Neural cell (in vitro differentiated cells): ENCODE results near the gene RIMS1. TPM values are rescaled to one million over a fixed set of nuclear protein-coding genes. Genes with fewer than 3 reads are reported as not detected.

Source experiments
- H2AFZ ChIP-seq: fragments of 200-600, 300-800 bp; sonication (generic), shearing (Covaris generic); 2 replicates; pipeline ENCODE4 v1.6.0; 2014; ENCODE audit warnings: low read depth, mild to moderate bottlenecking, antibody characterized with exemption, low read length, moderate library complexity
- H3F3A ChIP-seq: fragments of 200-600 bp; shearing (Covaris generic); 2 replicates; pipeline ENCODE4 v1.6.1; 2016; ENCODE audit warnings: mild to moderate bottlenecking, moderate library complexity, mixed read lengths, antibody characterized with exemption, low read length; ENCODE audit not compliant: insufficient read depth, poor library complexity, severe bottlenecking
- H3K27ac ChIP-seq: fragments of 200-600, 300-800 bp; sonication (generic), shearing (Covaris generic); 2 replicates; pipeline ENCODE4 v1.5.1; 2014; ENCODE audit warnings: mild to moderate bottlenecking, low read length, moderate library complexity
- H3K27me3 ChIP-seq: fragments of 300-800, 200-600 bp; sonication (generic), shearing (Covaris generic); 2 replicates; pipeline ENCODE4 v1.6.0; 2014; ENCODE audit warnings: mild to moderate bottlenecking, low read depth, low read length, moderate library complexity; ENCODE audit not compliant: insufficient read depth
- H3K36me3 ChIP-seq: fragments of 300-800, 200-600 bp; sonication (generic), shearing (Covaris generic); 2 replicates; pipeline ENCODE4 v1.5.1; 2014; ENCODE audit warnings: mild to moderate bottlenecking, antibody characterized with exemption, low read length, moderate library complexity; ENCODE audit not compliant: insufficient read depth
- H3K4me2 ChIP-seq: fragments of 300-800, 200-600 bp; sonication (generic), shearing (Covaris generic); 2 replicates; pipeline ENCODE4 v1.6.0; 2014; ENCODE audit warnings: mild to moderate bottlenecking, low read length
- H3K4me3 ChIP-seq: fragments of 300-800, 200-600 bp; sonication (generic), shearing (Covaris generic); 2 replicates; pipeline ENCODE4 v1.5.1; 2014; ENCODE audit warnings: mild to moderate bottlenecking, low read length, moderate library complexity
- H3K79me2 ChIP-seq: fragments of 200-600 bp; shearing (Covaris generic); replicated peaks from 2 replicates; pipeline ENCODE4 v1.6.0; 2014; ENCODE audit warnings: mild to moderate bottlenecking, low read length, moderate library complexity; ENCODE audit not compliant: insufficient read depth
- H3K9ac ChIP-seq: fragments of 300-800, 200-600 bp; sonication (generic), shearing (Covaris generic); 2 replicates; pipeline ENCODE4 v1.6.1; 2016; ENCODE audit warnings: mild to moderate bottlenecking, low read length, mixed read lengths
- H3K9me2 ChIP-seq: fragments of 200-600 bp; shearing (Covaris generic); 2 replicates; pipeline ENCODE4 v1.6.1; 2016; ENCODE audit warnings: mild to moderate bottlenecking, low read length, mixed read lengths; ENCODE audit not compliant: insufficient read depth
- H3K9me3 ChIP-seq: fragments of 200-600, 300-800 bp; sonication (generic), shearing (Covaris generic); 2 replicates; pipeline ENCODE4 v1.6.1; 2016; ENCODE audit warnings: mild to moderate bottlenecking, mixed run types, low read length, moderate library complexity, mixed read lengths
- H4K20me1 ChIP-seq: fragments of 200-600 bp; shearing (Covaris generic); 2 replicates; pipeline ENCODE4 v1.6.1; 2016; ENCODE audit warnings: mild to moderate bottlenecking, mixed run types; ENCODE audit not compliant: insufficient read depth
- CTCF ChIP-seq: fragments of 450-650 bp; IDR thresholded peaks from 2 replicates; pipeline ENCODE4 v1.5.1; 2014; ENCODE audit warnings: antibody characterized with exemption, mild to moderate bottlenecking, moderate library complexity; ENCODE audit not compliant: poor library complexity, severe bottlenecking
- EP300 ChIP-seq: fragments of 450-650 bp; conservative IDR thresholded peaks from 2 replicates; pipeline ENCODE4 v1.6.1; 2014; ENCODE audit warnings: antibody characterized with exemption, mild to moderate bottlenecking, moderate library complexity; ENCODE audit not compliant: poor library complexity, severe bottlenecking
- EZH2 ChIP-seq: fragments of 200-600, 300-800 bp; shearing (Covaris generic), sonication (generic); IDR thresholded peaks from 2 replicates; pipeline ENCODE4 v1.6.1; 2014; ENCODE audit warnings: antibody characterized with exemption, low read length, borderline replicate concordance, mild to moderate bottlenecking; ENCODE audit not compliant: insufficient read depth, poor library complexity, severe bottlenecking
- MXI1 ChIP-seq: fragments of 450-650 bp; conservative IDR thresholded peaks from 2 replicates; pipeline ENCODE4 v1.6.1; 2014; ENCODE audit warnings: antibody characterized with exemption, mild to moderate bottlenecking; ENCODE audit not compliant: poor library complexity, severe bottlenecking
- POLR2AphosphoS5 ChIP-seq: IDR thresholded peaks from 2 replicates; pipeline ENCODE4 v1.6.1; 2012
- RAD21 ChIP-seq: fragments of 450-650 bp; conservative IDR thresholded peaks from 2 replicates; pipeline ENCODE4 v1.6.1; 2014; ENCODE audit warnings: antibody characterized with exemption, mild to moderate bottlenecking, moderate library complexity
- REST ChIP-seq: IDR thresholded peaks from 2 replicates; pipeline ENCODE4 v1.6.1; 2012; ENCODE audit warnings: borderline replicate concordance
- SMC3 ChIP-seq: fragments of 450-650 bp; conservative IDR thresholded peaks from 2 replicates; pipeline ENCODE4 v1.6.1; 2014; ENCODE audit warnings: antibody characterized with exemption, mild to moderate bottlenecking, moderate library complexity; ENCODE audit not compliant: poor library complexity
- TAF1 ChIP-seq: IDR thresholded peaks from 2 replicates; pipeline ENCODE4 v1.6.1; 2012; ENCODE audit warnings: low read depth
- polyA plus RNA-seq: library from polyadenylated mRNA; depleted of rRNA; stranded (reverse); fragments of >200 nt; gene quantifications from 2 replicates; pipeline ENCODE4 v1.2.3, GENCODE V29; 2014

The RIMS1 gene
- polyA plus RNA-seq, 1 donor from 2014 or later: 17.8 TPM

- H2AFZ ChIP-seq: no peak overlapping the region
- H3K27ac ChIP-seq: no peak overlapping the region
- no peak overlapping the region for H3K4me2 ChIP-seq
- no peaks in the 10 kb centered on the region for H4K20me1 ChIP-seq
- no peaks in the 10 kb centered on the region for H3K9me2 ChIP-seq
- no peak overlapping the region for H3K9ac ChIP-seq
- no peaks in the 10 kb centered on the region for H3F3A ChIP-seq
- H3K36me3 ChIP-seq: peaks cover 6% of the 10 kb centered on the region
- no peaks in the 10 kb centered on the region for H3K9me3 ChIP-seq
- no peaks in the 10 kb centered on the region for H3K79me2 ChIP-seq
- no peak overlapping the region for H3K4me3 ChIP-seq
- H3K27me3 ChIP-seq: no peaks in the 10 kb centered on the region
- TF ChIP-seq CTCF (no peak), MXI1 (no peak), EZH2 (no peak), TAF1 (no peak), REST (no peak), EP300 (no peak), RAD21 (no peak), SMC3 (no peak), POLR2AphosphoS5 (no peak)
These were observed 517.1 kb downstream of the RIMS1 start for GRCh38 chr6:72403413-72403812.

GRCh38 chr6:72406517-72406916 lies 520.2 kb downstream of the RIMS1 start:
- H3K36me3 ChIP-seq: no peaks in the 10 kb centered on the region
- no peak overlapping the region for H3K27ac ChIP-seq
- no peak overlapping the region for H3K9ac ChIP-seq
- no peaks in the 10 kb centered on the region for H3K27me3 ChIP-seq
- no peaks in the 10 kb centered on the region for H4K20me1 ChIP-seq
- no peak for TF ChIP-seq MXI1
- TF ChIP-seq POLR2AphosphoS5: no peak
- H2AFZ ChIP-seq: no peak overlapping the region
- no peaks in the 10 kb centered on the region for H3F3A ChIP-seq
- no peak overlapping the region for H3K4me2 ChIP-seq
- H3K9me3 ChIP-seq: no peaks in the 10 kb centered on the region
- no peaks in the 10 kb centered on the region for H3K9me2 ChIP-seq
- no peak overlapping the region for H3K4me3 ChIP-seq
- H3K79me2 ChIP-seq: no peaks in the 10 kb centered on the region

GRCh38 chr6:72410769-72411168 lies 524.4 kb downstream of the RIMS1 start:
- Histone ChIP-seq H3K4me3 (no peak overlapping the region), H3K79me2 (no peaks in the 10 kb centered on the region), H2AFZ (no peak overlapping the region), H3K27me3 (no peaks in the 10 kb centered on the region), H3K9ac (no peak overlapping the region), H3K4me2 (no peak overlapping the region), H3K9me3 (no peaks in the 10 kb centered on the region), H3K9me2 (no peaks in the 10 kb centered on the region), H4K20me1 (no peaks in the 10 kb centered on the region), H3K36me3 (no peaks in the 10 kb centered on the region), H3K27ac (no peak overlapping the region), H3F3A (no peaks in the 10 kb centered on the region)
- no peak for TF ChIP-seq REST
